AG04450 (cell line): Measurements from ENCODE around the gene IGSF10. TPM values are rescaled to one million over a fixed set of nuclear protein-coding genes. Genes with fewer than 3 reads are reported as not detected.

Source experiments
- CTCF ChIA-PET: fragments of 300-600, 350-600 bp; formaldehyde crosslinking; extraction: SDS; loops from one replicate; lab custom pipeline; 2022; ENCODE audit warnings: antibody characterized with exemption, inconsistent platforms; lab: Charles Lee
- POLR2A ChIA-PET: fragments of 350-600 bp; formaldehyde crosslinking; extraction: SDS; loops from one replicate; lab custom pipeline; 2021; ENCODE audit warnings: antibody characterized with exemption, inconsistent platforms; lab: Yijun Ruan, JAX
- DNase-seq: peaks from one replicate; pipeline ENCODE4 v3.0.0-alpha.2; 2011; ENCODE audit warnings: low read depth, low spot score
- H3K27ac ChIP-seq: one replicate; pipeline ENCODE4 v1.5.1; 2012; ENCODE audit warnings: low read depth, low read length, control low read depth
- H3K27me3 ChIP-seq: one replicate; pipeline ENCODE4 v1.6.0; 2012; ENCODE audit warnings: low read length; ENCODE audit not compliant: control insufficient read depth, insufficient read depth
- H3K4me3 ChIP-seq: 2 replicates; pipeline ENCODE4 v1.5.1; 2011; ENCODE audit warnings: mild to moderate bottlenecking, low read depth, low read length, control low read depth
- H3K9me3 ChIP-seq: 2 replicates; pipeline ENCODE4 v1.5.1; 2012; ENCODE audit warnings: low read length; ENCODE audit not compliant: control insufficient read depth, insufficient read depth
- polyA plus RNA-seq: library from polyadenylated mRNA; depleted of rRNA; stranded (reverse); fragments of >200 nt; gene quantifications from 2 replicates; pipeline ENCODE4 v1.2.3, GENCODE V29; 2011; rRNA removed
- small RNA-seq: library from RNA; depleted of rRNA; stranded (forward); fragments of <200 nt; gene quantifications from one replicate; pipeline ENCODE3, GENCODE V24; 2012; ENCODE audit warnings: low read depth; ENCODE audit not compliant: insufficient read length
- TF ChIP-seq, protein P1 (sequence below): IDR thresholded peaks from 2 replicates; pipeline ENCODE4 v1.5.1; 2011; ENCODE audit warnings: low read depth, low read length, control low read depth, inconsistent platforms

Gene IGSF10
- polyA plus RNA-seq, 1 experiment = 0.02 TPM

- no peak for DNase-seq
- no peak overlapping the region for H3K27ac ChIP-seq
- H3K27me3 ChIP-seq = no peaks in the 10 kb centered on the region
- ChIA-PET CTCF (interaction anchor here (1.2 kb wide), 1 partner anchor 11 kb away, joined by 3 read pairs; no protein-coding TSS in a partner anchor), POLR2A (no interaction called here)
- H3K4me3 ChIP-seq = no peak overlapping the region
- H3K9me3 ChIP-seq = no peaks in the 10 kb centered on the region
- TF ChIP-seq, protein P1, sequence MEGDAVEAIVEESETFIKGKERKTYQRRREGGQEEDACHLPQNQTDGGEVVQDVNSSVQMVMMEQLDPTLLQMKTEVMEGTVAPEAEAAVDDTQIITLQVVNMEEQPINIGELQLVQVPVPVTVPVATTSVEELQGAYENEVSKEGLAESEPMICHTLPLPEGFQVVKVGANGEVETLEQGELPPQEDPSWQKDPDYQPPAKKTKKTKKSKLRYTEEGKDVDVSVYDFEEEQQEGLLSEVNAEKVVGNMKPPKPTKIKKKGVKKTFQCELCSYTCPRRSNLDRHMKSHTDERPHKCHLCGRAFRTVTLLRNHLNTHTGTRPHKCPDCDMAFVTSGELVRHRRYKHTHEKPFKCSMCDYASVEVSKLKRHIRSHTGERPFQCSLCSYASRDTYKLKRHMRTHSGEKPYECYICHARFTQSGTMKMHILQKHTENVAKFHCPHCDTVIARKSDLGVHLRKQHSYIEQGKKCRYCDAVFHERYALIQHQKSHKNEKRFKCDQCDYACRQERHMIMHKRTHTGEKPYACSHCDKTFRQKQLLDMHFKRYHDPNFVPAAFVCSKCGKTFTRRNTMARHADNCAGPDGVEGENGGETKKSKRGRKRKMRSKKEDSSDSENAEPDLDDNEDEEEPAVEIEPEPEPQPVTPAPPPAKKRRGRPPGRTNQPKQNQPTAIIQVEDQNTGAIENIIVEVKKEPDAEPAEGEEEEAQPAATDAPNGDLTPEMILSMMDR = no peak
These were observed 47.9 kb downstream of the IGSF10 start for GRCh38 chr3:151412989-151413388.

Small RNA genes lying within 50 kb of the gene (small RNA-seq; reads per million reads assigned to genes)
- gene AC117454.1 = not detected

Other genes starting within 250 kb of the IGSF10 start
- not detected in 2 replicates for gene P2RY14, start 182.5 kb downstream of the IGSF10 start, polyA plus RNA-seq
- gene GPR87, start 144.2 kb downstream of the IGSF10 start, polyA plus RNA-seq = not detected in 2 replicates
- gene P2RY13, start 131.5 kb downstream of the IGSF10 start, polyA plus RNA-seq = not detected in 2 replicates
- gene P2RY12, start 76.3 kb downstream of the IGSF10 start, polyA plus RNA-seq = not detected in 2 replicates